ENCODE measurements around the gene B9D2. TPM values are rescaled to one million over a fixed set of nuclear protein-coding genes. Genes with fewer than 3 reads are reported as not detected.

Gene B9D2
- total and polyA plus RNA-seq, 2 of the 4 experiments (the other 2 are of a cell fraction) = 6.1 to 9.7 TPM

- Histone ChIP-seq H2BK15ac (ENCODE audit: low read depth, low read length) (no peak overlapping the region), H3K4ac (ENCODE audit: low read depth, low read length) (no peak overlapping the region; the same call in 1 of the 2 replicates), H2BK120ac (ENCODE audit: low read depth, low read length) (no peak overlapping the region), H2BK5ac (ENCODE audit: low read depth, low read length, poor library complexity, severe bottlenecking) (no peak overlapping the region), H4K8ac (ENCODE audit: low read depth in 2 of 2, low read length in 2 of 2) (no peak overlapping the region), H2AK9ac (replicated peaks; ENCODE audit: low read depth, low read length, poor library complexity) (no peak overlapping the region), H4K5ac (ENCODE audit: low read depth, low read length) (no peak overlapping the region), H3K9me3 (ENCODE audit: control insufficient read depth, insufficient read depth, low read length) (no peaks in the 10 kb centered on the region), H3K27me3 (ENCODE audit: control insufficient read depth, insufficient read depth, low read length) (no peaks in the 10 kb centered on the region), H2AK5ac (ENCODE audit: low read depth, low read length) (no peak overlapping the region), H3K14ac (replicated peaks; ENCODE audit: low read depth, low read length) (no peak overlapping the region), H3K36me3 (ENCODE audit: control insufficient read depth, insufficient read depth, low read length) (no peaks in the 10 kb centered on the region), H2BK20ac (ENCODE audit: low read depth, low read length) (no peak overlapping the region), H2AFZ (replicated peaks; ENCODE audit: low read length, poor library complexity) (no peak overlapping the region), H3K4me3 (ENCODE audit: insufficient read depth, low read depth, low read length) (no peak overlapping the region), H3K79me1 (ENCODE audit: low read depth in 1 of 2, low read length in 2 of 2) (peaks cover 8 to 35% of the 10 kb centered on the region in 2 experiments; a peak in 3 of 4 replicates), H3K23ac (ENCODE audit: low read depth, low read length) (0 out of 2 replicates have a peak overlapping the region, but pooled peaks have one; percentile 15), H4K91ac (ENCODE audit: insufficient read depth, low read depth, low read length) (no peak overlapping the region), H3K4me1 (ENCODE audit: control insufficient read depth, insufficient read depth, low read length) (no peaks in the 10 kb centered on the region), H3K56ac (ENCODE audit: extremely low read depth, insufficient read depth, low read length) (no peak overlapping the region), H3K18ac (ENCODE audit: low read depth, low read length) (no peak overlapping the region), H3K4me2 (ENCODE audit: low read depth, low read length) (no peak overlapping the region), H3K9ac (ENCODE audit: low read depth, low read length) (no peak overlapping the region), H3K27ac (ENCODE audit: insufficient read depth, low read length) (no peak overlapping the region), H4K20me1 (ENCODE audit: insufficient read depth, low read length) (peaks cover 31% of the 10 kb centered on the region), H3K9me1 (ENCODE audit: insufficient read depth, low read length) (peaks cover 2% of the 10 kb centered on the region; the same call in 1 of the 2 replicates)
- TF ChIP-seq CEBPB (IDR thresholded peaks at IDR 0.05; ENCODE audit: low read depth, low read length) (no peak), MAFK (IDR thresholded peaks at IDR 0.05; ENCODE audit: low read depth, low read length) (no peak), NFE2L2 (IDR thresholded peaks at IDR 0.05; ENCODE audit: low read depth, low read length) (no peak), MAZ (IDR thresholded peaks at IDR 0.05; ENCODE audit: borderline replicate concordance, low read depth, low read length) (no peak), USF2 (IDR thresholded peaks at IDR 0.05; ENCODE audit: low read depth, low read length) (no peak), ELK1 (IDR thresholded peaks at IDR 0.05; ENCODE audit: borderline replicate concordance, low read depth, low read length) (no peak), FOS (IDR thresholded peaks at IDR 0.05; ENCODE audit: low read depth, low read length) (no peak), POLR2A (IDR thresholded peaks at IDR 0.05; ENCODE audit: low read depth, low read length) (no peak), BHLHE40 (IDR thresholded peaks at IDR 0.05; ENCODE audit: low read depth, low read length) (no peak), RFX5 (IDR thresholded peaks at IDR 0.05; ENCODE audit: low read depth, low read length) (no peak), RAD21 (IDR thresholded peaks at IDR 0.05; ENCODE audit: low read length) (no peak), MXI1 (IDR thresholded peaks at IDR 0.05; ENCODE audit: borderline replicate concordance, low read depth, low read length) (no peak), SMC3 (IDR thresholded peaks at IDR 0.05; ENCODE audit: low read depth, low read length) (no peak), CHD1 (IDR thresholded peaks at IDR 0.05; ENCODE audit: low read depth, low read length) (no peak), CTCF (conservative IDR thresholded peaks at IDR 0.05; ENCODE audit: low read depth, low read length) (no peak), RCOR1 (IDR thresholded peaks at IDR 0.05; ENCODE audit: insufficient replicate concordance, low read length) (no peak)
- dilution Hi-C loops (cut with HindIII; ENCODE audit: low sequenced_read_pairs, unreplicated experiment) = no loop called here
- in situ Hi-C loops (cut with MboI; ENCODE audit: low sequenced_read_pairs) = no loop called here
- no peak for DNase-seq
- ChIA-PET POLR2A (ENCODE audit: unreplicated experiment) (no interaction called here), CTCF (no interaction called here)
- WGBS, 2 experiments (ENCODE audit: extremely low coverage in 2 of 2, insufficient read length in 1 of 2) = 100% methylated on average over 1 of the region's 1 CpG; no CpG with 5 or more reads in 1 of the 2 experiments
- BruUV-seq (replicated peaks) = no TSS peak
- intact Hi-C loops (cut with micrococcal nuclease) = no loop called here
- no peak for ATAC-seq (ENCODE audit: low read depth)
These were observed 8.9 kb downstream of the B9D2 start for GRCh38 chr19:41355035-41355434.

All from IMR-90 (cell line).